Kidney (tissue), 22 donors: ENCODE data around the gene MAVS. TPM values are rescaled to one million over a fixed set of nuclear protein-coding genes. Genes with fewer than 3 reads are reported as not detected.
A peak's percentile ranks its signal among the peaks of the same experiment; 100 is the strongest.

ENCODE experiments used
- DNase-seq, 5 donors: peaks; one replicate each; pipeline ENCODE4 v3.0.0-alpha.2; 2013 to 2020
- FAIRE-seq: peaks from 2 replicates; lab custom pipeline; 2012; peaks lifted over from hg19 to GRCh38; lab: Jason Lieb, UNC
- H3K27ac ChIP-seq, 2 donors: one replicate each; pipeline ENCODE4 v1.7.0; 2013; ENCODE audit warnings: low read depth in 2 of 2, low read length in 2 of 2, inconsistent platforms in 1 of 2
- H3K27me3 ChIP-seq: one replicate; pipeline ENCODE4 v1.7.1; 2013; ENCODE audit warnings: low read length, inconsistent platforms; ENCODE audit not compliant: control insufficient read depth, insufficient read depth
- H3K36me3 ChIP-seq, 3 donors: one replicate each; pipeline versions ENCODE4 v1.7.0 to v1.7.1; 2013; ENCODE audit warnings: low read length in 3 of 3, control low read depth in 1 of 3, inconsistent platforms in 1 of 3; ENCODE audit not compliant: insufficient read depth in 3 of 3, control insufficient read depth in 2 of 3
- H3K4me1 ChIP-seq, 3 donors: one replicate each; pipeline versions ENCODE4 v1.7.0 to v1.7.1; 2013; ENCODE audit warnings: low read length in 3 of 3, inconsistent platforms in 1 of 3, low read depth in 1 of 3; ENCODE audit not compliant: control insufficient read depth in 2 of 3, insufficient read depth in 2 of 3
- H3K4me3 ChIP-seq, 3 donors: one replicate each; pipeline versions ENCODE4 v1.7.0 to v1.8.1; 2013; ENCODE audit warnings: low read length in 3 of 3, control low read depth in 1 of 3, inconsistent platforms in 1 of 3
- H3K9ac ChIP-seq, 3 donors: one replicate each; pipeline versions ENCODE4 v1.7.0 to v1.7.1; 2013; ENCODE audit warnings: low read length in 3 of 3, control low read depth in 1 of 3, inconsistent platforms in 1 of 3
- H3K9me3 ChIP-seq, 3 donors: one replicate each; pipeline versions ENCODE4 v1.7.0 to v1.7.1; 2013; ENCODE audit warnings: low read length in 3 of 3, control low read depth in 1 of 3, inconsistent platforms in 1 of 3; ENCODE audit not compliant: control insufficient read depth in 2 of 3, insufficient read depth in 1 of 3
- intact Hi-C: fragments of 100-400 bp; cut with DNase I; formaldehyde crosslinking; loops from one replicate; pipeline ENCODE4 v1.11.1; 2022
- long read RNA-seq, 10 donors: library from polyadenylated mRNA in 1 of 10; unstranded in 1 of 10; transcript quantifications; one replicate each; pipeline ENCODE4 v2.0.0 and lab custom pipeline, GENCODE V29; 2021 to 2026
- polyA plus RNA-seq: library from polyadenylated mRNA; stranded (reverse); fragments of 350-450 nt; fragmentation: Illumina TruSeq; extraction: RNeasy Lipid Tissue Mini Kit (QIAGEN cat#74804); gene quantifications from one replicate; pipeline ENCODE4 v1.2.3, GENCODE V29; 2014; ENCODE audit warnings: low read depth, low replicate concordance; ENCODE audit not compliant: insufficient read depth
- total RNA-seq: library from RNA; stranded (reverse); fragmentation: NEBNext Ultra II Directional; extraction: Animal tissue kit (Norgen Biotek cat#: 25700); gene quantifications from one replicate; pipeline ENCODE4 v1.2.1, GENCODE V29; 2021
- TF ChIP-seq, protein P1 (sequence below): IDR thresholded peaks from 3 replicates; pipeline ENCODE4 v1.5.1; 2012; ENCODE audit warnings: mild to moderate bottlenecking, moderate library complexity, borderline replicate concordance; ENCODE audit not compliant: insufficient read depth; ENCODE audit errors: extremely low read depth
- donor health status: control.
- donor health status: control.
- donor health status: control.
- donor health status: control.
- donor health status: control.
- donor health status: DM: yes; HTN: yes; CAD: no.
- donor health status: Normal renal cell carcinoma (clear cell type).

MAVS gene
- total RNA-seq (46.8 TPM), polyA plus RNA-seq (10.0 TPM)
- long read RNA-seq, donor 1, partial matches to known transcripts: 7 of 7 reads
- long read RNA-seq, donor 1, other reads (novel, unspliced or antisense): 0 of 7 reads
- long read RNA-seq, donor 2, full-length matches to known transcripts: 2 of 2 reads
- long read RNA-seq, donor 2, partial matches to known transcripts: 0 of 2 reads
- long read RNA-seq, donor 2, other reads (novel, unspliced or antisense): 0 of 2 reads
- long read RNA-seq, donor 3, full-length matches to known transcripts: 3 of 18 reads
- long read RNA-seq, donor 3, partial matches to known transcripts: 15 of 18 reads
- long read RNA-seq, donor 3, other reads (novel, unspliced or antisense): 0 of 18 reads
- long read RNA-seq, donor 4, full-length matches to known transcripts: 4 of 9 reads
- long read RNA-seq, donor 4, partial matches to known transcripts: 5 of 9 reads
- long read RNA-seq, donor 4, other reads (novel, unspliced or antisense): 0 of 9 reads
- long read RNA-seq, donor 5: 0 reads
- long read RNA-seq, donor 6, full-length matches to known transcripts: 2 of 2 reads
- long read RNA-seq, donor 6, partial matches to known transcripts: 0 of 2 reads
- long read RNA-seq, donor 6, other reads (novel, unspliced or antisense): 0 of 2 reads
- long read RNA-seq, donor 7, full-length matches to known transcripts: 4 of 51 reads
- long read RNA-seq, donor 7, partial matches to known transcripts: 5 of 51 reads
- long read RNA-seq, donor 7, other reads (novel, unspliced or antisense): 42 of 51 reads
- long read RNA-seq, donor 8, full-length matches to known transcripts: 1 of 9 reads
- long read RNA-seq, donor 8, partial matches to known transcripts: 8 of 9 reads
- long read RNA-seq, donor 8, other reads (novel, unspliced or antisense): 0 of 9 reads
- long read RNA-seq, donor 9, full-length matches to known transcripts: 2 of 2 reads
- long read RNA-seq, donor 9, partial matches to known transcripts: 0 of 2 reads
- long read RNA-seq, donor 9, other reads (novel, unspliced or antisense): 0 of 2 reads
- long read RNA-seq, donor 10, full-length matches to known transcripts: 1 of 1 reads
- long read RNA-seq, donor 10, partial matches to known transcripts: 0 of 1 reads
- long read RNA-seq, donor 10, other reads (novel, unspliced or antisense): 0 of 1 reads

DNA sequence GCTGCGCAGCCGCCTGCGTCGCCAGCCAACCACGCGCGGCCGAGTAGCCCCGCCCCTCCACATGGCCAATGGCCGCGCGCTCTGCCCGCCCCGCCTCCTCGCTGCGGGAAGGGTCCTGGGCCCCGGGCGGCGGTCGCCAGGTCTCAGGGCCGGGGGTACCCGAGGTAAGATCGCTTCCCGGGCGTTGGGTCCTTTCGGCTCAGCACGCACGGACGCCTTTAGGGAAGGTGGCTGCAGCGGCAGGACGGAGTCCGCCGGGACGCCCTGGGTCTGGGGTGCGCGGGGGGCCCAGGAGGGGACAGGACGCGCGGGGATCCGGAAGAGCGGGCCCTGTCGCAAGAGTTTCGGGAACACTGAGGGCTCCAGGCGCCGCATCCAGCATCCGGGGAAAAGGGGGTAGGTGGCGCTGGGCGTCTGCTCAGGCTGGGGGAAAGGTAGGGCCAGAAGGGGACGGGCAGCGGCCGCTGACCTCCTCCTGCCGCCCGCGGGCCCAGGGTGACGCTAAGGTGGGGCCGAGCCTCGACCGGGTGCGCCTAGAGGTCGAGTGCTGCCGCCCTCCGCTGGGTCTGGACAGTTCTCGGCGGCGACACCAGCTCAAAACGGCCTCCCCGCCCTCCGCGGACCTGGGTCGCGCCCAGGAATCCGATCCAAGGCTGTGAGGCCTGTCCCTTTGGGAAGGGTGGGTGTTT lies at the start of gene MAVS:
MAVS (plus strand) TSS at position 95 of the 689 bp plus-strand sequence. CDS start 7,791 bp downstream, outside the sequence.
- no peaks in the 10 kb centered on the region for H3K36me3 ChIP-seq
- H3K4me1 ChIP-seq: peaks cover 0 to 8% (median 0%) of the 10 kb centered on the region in 3 donors
- H3K9ac ChIP-seq: peak within 1 kb of the TSS; percentile 50 to 96 (median 94)
- H3K27ac ChIP-seq: peak within 1 kb of the TSS; percentile 91 to 95
- H3K4me3 ChIP-seq: peak within 1 kb of the TSS; percentile 65 to 96 (median 79)
- no peaks in the 10 kb centered on the region for H3K27me3 ChIP-seq
- TF ChIP-seq, protein P1, sequence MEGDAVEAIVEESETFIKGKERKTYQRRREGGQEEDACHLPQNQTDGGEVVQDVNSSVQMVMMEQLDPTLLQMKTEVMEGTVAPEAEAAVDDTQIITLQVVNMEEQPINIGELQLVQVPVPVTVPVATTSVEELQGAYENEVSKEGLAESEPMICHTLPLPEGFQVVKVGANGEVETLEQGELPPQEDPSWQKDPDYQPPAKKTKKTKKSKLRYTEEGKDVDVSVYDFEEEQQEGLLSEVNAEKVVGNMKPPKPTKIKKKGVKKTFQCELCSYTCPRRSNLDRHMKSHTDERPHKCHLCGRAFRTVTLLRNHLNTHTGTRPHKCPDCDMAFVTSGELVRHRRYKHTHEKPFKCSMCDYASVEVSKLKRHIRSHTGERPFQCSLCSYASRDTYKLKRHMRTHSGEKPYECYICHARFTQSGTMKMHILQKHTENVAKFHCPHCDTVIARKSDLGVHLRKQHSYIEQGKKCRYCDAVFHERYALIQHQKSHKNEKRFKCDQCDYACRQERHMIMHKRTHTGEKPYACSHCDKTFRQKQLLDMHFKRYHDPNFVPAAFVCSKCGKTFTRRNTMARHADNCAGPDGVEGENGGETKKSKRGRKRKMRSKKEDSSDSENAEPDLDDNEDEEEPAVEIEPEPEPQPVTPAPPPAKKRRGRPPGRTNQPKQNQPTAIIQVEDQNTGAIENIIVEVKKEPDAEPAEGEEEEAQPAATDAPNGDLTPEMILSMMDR: no peak
- FAIRE-seq (no peak), DNase-seq (peak; percentile 90 to 96 (median 93))
- H3K9me3 ChIP-seq: no peaks in the 10 kb centered on the region
- intact Hi-C loops: no loop called here

DNA sequence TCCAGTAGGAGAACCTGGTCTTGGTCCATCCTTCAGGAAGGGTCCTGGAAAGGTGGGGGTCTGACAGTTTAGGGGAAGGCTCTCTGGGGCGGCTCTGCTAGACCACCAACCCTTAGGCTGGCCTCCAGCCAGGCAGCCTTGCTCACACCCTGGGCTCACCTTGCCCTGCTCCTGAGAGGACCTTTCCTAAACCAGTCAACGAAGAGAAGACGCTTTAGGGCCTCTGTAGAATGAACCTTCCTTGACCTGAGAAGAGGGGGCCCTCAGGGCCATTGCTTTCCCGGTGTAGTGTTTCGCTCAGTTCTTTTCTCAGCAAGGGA lies 49.4 kb upstream of the MAVS start:
- TF ChIP-seq, protein P1: no peak
- Histone ChIP-seq H3K27me3 (no peaks in the 10 kb centered on the region), H3K9me3 (no peaks in the 10 kb centered on the region), H3K4me3 (no peak overlapping the region), H3K4me1 (peaks cover 0 to 16% (median 3%) of the 10 kb centered on the region in 3 donors), H3K36me3 (no peaks in the 10 kb centered on the region), H3K27ac (no peak overlapping the region), H3K9ac (no peak overlapping the region)
- DNase-seq: peak in 1 of 5 donors; percentile 50
- FAIRE-seq: no peak
- intact Hi-C loops: no loop called here

DNA sequence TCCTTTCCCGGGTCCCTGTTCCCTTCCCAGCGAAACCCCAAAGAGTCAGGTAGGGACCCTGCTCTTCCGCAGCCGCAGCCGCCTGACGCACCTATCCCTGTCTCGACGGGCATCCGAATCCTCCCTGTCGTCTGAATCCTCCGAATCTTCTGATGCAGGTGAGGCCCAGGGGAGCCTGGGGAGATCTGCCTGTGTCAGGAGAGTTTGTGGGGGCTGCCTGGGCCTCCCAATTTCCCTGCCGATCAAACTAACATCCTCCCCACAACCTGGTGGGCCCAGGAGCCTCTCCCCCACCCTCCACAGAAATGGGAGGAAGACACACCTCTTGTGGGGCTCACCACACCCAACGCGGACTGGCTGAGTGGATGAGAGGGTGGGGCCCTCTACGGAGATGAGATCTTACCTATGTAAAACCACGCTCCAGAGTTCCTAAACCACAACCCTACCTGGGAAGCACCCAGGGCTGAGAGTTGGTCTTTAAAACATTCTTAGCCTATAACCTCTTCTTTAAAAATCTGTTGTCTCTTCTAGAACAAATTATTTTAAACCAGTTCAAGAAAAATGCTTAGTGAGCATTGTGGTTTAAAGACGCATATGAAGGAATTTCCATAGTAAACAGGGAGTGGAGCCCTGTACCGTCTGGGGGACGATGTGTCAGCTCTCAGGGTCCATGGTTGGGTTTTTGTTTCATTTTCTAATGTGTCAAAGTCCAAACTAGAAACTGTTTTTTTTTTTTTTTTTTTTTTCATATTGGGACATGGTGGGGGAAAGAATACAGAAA lies 48.9 kb upstream of the MAVS start:
- Histone ChIP-seq H3K4me3 (peak overlapping the region in 1 of 3 donors; percentile 23), H3K9me3 (no peaks in the 10 kb centered on the region), H3K4me1 (peaks cover 0 to 16% (median 3%) of the 10 kb centered on the region in 3 donors), H3K27me3 (no peaks in the 10 kb centered on the region), H3K9ac (no peak overlapping the region), H3K27ac (no peak overlapping the region), H3K36me3 (peaks cover 0 to 5% (median 0%) of the 10 kb centered on the region in 3 donors)
- DNase-seq: peak in 1 of 5 donors; percentile 58
- FAIRE-seq: no peak
- intact Hi-C loops: no loop called here
- TF ChIP-seq, protein P1: no peak
